ENCODE results near the gene ZP1. TPM values are rescaled to one million over a fixed set of nuclear protein-coding genes. Genes with fewer than 3 reads are reported as not detected.

ZP1 gene
- total RNA-seq, 1 experiment from 2014 or later = not detected

DNA sequence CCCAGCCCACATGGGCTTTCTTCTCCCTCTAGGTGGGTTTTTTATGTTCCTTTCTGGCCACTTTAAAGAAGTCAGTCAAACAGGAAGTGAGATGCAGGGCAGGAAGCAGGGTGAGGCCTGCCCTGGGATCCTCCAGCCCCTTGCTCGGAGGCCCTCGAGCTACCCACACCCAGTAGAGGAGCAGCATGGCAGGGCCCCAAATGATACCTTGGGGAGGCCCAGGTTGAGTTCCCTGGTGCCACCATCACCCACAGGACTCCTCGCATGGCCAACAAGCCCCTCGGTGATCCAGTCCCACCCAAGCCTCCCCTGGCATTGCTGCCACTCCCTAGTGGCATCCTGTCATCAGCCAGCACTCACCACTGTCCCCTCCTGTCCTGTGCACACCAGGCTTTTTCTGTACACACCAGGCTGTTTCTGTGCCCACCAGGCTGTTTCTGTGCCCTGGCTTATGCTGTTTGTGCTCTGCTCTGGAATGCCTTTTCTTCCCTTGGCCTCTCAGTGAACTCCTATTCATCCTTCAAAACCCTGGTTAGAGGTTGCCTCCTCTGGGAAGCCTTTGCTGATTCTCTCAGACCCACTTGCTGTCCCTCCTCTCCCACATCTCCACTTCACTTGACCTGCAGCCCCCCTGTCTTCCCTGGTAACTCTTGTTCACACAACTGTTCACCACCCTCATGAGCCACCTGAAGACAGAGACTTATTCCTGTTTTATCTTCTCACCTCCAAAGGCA lies 8.4 kb upstream of the ZP1 start:
- no peak for DNase-seq (ENCODE audit: low read depth)

GRCh38 chr11:60859616-60860250 lies 7.6 kb upstream of the ZP1 start:
- DNase-seq (ENCODE audit: low read depth) = no peak

DNA sequence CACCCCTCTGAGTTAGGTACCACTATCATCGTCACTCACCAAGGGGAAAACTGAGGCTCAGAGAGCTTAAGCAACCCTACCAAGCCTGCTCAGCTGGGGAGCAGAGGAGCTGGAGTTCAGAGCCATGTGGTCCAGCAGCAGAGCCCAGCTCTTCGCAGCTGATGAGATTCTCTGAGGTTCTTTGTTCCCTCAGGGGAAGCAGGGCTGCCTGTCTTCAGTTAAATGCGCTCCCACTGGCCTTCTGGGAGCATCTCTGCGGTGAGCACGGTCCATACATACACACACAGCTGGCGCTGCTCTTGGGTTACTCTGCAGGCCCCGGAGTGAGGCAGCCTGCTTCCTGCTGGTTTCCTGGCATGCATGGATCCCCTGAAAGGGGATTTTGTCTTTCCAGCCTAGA lies 6.4 kb upstream of the ZP1 start:
- DNase-seq (ENCODE audit: low read depth) = no peak

DNA sequence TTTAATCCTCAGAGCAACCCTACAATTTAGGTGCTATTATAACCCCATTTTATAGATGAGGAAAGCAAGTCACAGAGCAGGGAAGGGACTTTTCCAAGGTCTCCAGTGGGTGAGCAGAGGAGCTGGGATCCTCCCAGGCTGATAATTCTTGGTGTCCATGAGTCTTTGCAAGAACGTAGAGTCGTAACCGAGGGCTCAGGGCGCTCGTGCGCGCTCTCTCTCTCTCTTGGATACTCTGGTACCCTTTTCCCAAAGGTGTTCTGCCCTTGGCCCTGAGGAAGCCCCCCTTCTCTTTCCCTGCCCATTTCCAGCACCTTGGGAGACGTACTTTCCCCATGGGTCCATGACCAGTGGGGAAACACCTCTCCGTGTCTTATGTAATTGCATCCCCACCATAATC lies 5.2 kb upstream of the ZP1 start:
- DNase-seq (ENCODE audit: low read depth) = no peak

DNA sequence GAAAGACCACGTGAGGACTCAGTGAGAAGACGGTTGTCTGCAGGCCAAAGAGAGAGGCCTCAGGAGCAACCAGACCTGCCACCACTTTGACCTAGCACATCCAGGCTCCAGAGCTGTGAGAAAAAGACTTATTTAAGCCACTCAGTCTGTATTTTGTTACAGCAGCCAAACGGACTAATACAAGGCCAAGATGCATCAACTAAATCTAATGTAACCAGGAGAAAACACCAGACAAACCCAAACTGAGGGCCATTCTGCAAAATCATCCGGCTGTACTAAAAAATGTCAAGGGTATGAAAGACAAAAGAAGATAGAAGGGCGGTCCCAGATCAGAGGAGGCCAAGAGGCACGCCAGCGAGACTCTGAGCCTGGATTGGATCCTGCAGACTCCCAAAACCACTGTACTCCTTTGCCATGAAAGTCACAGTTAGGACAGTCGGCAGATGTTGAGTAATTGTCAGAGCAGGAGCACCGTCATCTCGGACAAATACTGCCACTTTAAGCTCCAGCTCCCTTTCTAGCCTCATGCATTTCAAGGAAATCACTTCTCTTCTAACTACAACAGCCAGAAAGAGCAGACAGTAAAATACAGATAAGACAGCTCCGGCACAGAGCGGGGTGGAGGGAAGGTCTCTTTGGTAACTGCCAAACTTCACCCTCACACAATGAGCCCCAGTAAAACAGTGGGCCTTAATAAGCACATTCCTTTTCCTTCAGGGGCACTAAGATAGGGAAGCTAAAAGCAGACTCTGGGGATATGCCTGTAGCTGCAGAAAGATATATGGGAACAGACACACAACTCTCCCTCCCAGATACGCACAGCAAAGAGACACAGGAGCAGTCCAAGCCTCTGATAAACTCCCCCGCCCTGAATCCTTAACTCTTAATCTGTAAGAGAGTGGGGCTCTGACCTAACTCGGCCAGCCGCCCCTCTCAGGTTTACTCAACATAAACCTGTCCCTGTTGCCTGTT lies 3.5 kb upstream of the ZP1 start:
- no peak for DNase-seq (ENCODE audit: low read depth)

DNA sequence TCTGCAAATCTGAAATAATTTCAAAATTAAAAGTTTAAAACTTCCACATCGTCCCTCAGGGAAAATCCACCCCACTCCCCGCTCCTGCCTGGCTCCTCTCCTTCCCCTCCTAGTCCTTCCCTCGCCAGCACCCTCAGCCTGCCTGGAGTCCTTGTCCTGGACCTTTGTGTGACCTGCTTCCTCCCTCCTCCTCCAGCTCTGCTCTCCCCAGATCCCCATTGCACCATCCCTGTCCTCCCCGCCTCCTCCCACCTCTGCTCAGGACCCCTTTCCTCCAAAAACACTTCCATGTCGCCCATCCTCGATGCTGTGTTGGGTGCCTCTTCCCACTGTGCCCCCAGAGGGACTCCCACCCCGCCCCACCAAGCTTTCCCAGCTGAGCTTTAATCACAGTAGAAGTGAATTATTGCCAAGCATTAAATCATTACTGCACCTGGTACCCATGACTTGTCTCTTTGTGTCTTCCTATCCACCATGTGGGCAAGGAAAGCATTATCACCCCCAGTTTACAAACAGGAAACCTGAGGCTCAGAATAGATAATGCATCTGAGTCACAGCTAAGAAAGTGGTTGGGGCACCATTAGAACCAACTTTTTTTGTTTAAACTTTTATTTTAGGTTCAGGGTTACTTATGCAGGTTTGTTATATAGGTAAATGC lies 2.4 kb upstream of the ZP1 start:
- DNase-seq (ENCODE audit: low read depth) = no peak

GRCh38 chr11:60867871-60868681 lies 734 bp downstream of the ZP1 start:
- DNase-seq (ENCODE audit: low read depth) = no peak

- no peak for DNase-seq (ENCODE audit: low read depth)
These were observed 1.5 kb downstream of the ZP1 start for GRCh38 chr11:60868682-60869450.

GRCh38 chr11:60869451-60869825 lies 2.1 kb downstream of the ZP1 start:
- DNase-seq (ENCODE audit: low read depth) = no peak

DNA sequence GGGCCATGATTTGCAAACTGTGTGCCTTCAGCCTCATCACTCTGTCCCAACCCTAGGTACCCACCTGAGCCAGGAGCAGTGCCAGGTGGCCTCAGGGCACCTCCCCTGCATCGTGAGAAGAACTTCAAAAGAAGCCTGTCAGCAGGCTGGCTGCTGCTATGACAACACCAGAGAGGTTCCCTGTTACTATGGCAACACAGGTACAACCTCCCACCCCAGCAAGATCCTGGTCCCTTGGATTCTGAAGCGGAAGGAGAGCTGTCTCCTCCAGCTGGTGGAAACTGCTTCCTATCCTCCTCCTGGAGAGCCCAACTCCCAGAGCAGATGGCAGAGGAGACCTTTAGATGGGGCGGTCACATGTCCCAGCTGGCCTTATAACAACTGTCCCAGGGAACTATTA lies 2.9 kb downstream of the ZP1 start:
- DNase-seq (ENCODE audit: low read depth) = no peak

DNA sequence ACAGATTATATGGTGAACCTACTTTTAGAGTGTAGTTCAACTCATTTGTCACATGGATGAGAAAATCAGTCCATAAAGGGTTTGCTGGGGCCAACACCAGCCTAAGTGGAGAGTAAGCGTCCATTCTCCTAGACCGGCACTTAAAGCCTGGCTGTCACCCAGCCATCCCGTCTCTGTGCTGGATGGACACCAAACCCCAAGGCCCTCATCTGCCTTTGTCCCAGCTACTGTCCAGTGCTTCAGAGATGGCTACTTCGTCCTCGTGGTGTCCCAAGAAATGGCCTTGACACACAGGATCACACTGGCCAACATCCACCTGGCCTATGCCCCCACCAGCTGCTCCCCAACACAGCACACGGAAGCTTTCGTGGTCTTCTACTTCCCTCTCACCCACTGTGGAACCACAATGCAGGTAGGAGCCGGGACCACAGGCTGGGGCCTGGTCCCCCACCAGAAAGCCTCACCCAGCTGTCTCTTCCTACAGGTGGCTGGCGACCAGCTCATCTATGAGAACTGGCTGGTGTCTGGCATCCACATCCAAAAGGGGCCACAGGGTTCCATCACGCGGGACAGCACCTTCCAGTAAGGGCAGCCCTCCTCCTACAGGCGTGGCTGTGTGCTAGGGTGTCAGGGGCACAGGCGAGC lies 3.5 kb downstream of the ZP1 start:
- no peak for DNase-seq (ENCODE audit: low read depth)

DNA sequence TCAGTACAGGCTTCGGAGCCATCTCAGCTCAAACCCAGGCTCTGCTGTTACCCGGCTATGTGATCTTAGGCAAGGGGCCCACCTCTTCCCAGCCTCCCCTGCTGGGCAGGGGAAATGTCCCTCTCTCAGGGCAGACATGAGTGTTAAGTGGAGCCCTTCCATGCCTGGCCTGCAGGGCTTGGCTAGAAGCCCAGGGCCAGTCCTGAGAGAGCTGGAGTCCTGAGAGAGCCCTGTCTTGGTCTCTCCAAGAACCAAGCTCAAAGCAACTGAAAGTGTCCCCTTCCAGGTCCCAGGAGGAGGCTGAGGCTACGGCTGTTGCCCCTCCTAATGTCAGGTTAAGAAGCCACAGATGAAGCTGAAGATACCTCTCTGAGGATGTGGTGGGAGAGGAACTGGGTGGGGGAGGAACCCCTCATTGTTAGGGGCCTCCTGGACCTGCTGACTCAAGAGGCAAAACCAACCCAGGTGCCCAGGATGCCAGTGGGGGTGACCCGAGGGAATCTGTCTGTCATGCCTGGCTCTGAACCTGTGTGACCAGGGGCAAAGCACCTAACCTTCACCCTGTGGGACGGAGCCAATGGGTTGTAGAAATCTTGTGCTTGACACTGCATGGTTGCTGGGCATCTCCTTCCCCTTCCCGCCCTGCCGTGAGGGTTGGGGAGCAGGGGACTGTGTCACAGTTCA lies 4.2 kb downstream of the ZP1 start:
- DNase-seq (ENCODE audit: low read depth) = peak; percentile 23

GRCh38 chr11:60872124-60872960 lies 5.0 kb downstream of the ZP1 start:
- DNase-seq (ENCODE audit: low read depth) = peak; percentile 44

DNA sequence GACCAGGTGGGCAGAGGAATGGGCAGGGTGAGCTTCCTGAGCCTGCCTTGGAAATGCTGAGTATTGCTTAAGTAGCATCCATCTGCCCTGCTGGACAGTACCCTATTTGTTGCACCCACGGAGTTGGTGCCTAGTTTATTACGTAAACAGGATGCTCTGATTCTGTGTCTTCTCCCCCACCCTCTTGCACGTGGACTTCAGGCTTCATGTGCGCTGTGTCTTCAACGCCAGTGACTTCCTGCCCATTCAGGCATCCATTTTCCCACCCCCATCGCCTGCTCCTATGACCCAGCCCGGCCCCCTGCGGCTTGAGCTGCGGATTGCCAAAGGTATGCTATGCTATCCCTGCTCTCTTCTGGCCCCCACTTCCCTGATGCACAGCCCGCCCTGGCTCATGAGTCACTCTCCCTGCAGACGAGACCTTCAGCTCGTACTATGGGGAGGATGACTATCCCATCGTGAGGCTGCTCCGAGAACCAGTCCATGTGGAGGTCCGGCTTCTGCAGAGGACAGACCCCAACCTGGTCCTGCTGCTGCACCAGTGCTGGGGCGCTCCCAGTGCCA lies 5.7 kb downstream of the ZP1 start:
- DNase-seq (ENCODE audit: low read depth) = peak; percentile 94

- DNase-seq (ENCODE audit: low read depth) = no peak
These were observed 6.2 kb downstream of the ZP1 start for GRCh38 chr11:60873533-60873932.

DNA sequence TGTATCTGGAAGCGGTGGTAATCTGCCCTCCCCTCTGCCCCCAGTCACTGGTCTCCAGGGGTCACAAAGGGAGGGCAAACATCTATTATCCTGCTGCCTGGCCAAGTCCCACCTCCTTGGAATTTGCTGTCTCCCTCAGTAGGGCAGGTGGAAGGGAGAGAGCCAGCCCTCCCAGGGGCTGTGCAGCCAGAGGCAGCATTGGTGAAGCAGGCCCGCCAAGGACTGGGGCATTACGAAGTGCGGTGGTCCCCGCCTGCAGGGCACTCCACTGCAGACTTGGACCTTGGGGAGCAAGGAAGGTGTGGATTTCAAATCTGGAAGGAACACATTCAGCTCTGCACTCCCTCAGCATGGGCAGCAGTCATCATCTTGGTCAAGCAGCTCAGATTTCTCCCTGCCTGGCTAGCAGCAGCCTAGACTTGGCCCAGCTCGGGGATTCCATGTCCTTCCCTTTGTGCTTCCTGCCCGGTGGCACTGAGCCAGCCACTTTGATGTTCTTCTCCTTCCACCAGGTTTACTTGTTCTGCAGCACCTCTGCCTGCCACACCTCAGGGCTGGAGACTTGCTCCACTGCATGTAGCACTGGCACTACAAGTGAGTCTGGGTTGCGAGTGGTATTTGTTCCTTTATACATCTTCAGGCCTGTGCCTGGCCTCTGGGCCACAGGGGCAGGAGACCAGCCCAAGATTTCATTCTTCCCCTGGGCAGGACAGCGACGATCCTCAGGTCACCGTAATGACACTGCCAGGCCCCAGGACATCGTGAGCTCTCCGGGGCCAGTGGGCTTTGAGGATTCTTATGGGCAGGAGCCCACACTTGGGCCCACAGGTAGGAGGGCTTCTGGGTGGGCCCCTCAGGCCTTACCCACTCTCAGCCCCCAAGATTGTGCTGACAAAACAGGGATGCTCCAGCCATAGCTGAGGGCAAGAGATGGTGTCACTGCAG lies 7.4 kb downstream of the ZP1 start:
- no peak for DNase-seq (ENCODE audit: low read depth)

Measured in Daoy (cell line).